HTERT RPE-1 (cell line): ENCODE measurements around the gene FBXO22.
"Not testable (repeated sequence)": the region's sequence is repeated elsewhere in the genome, so short reads cannot be mapped to it uniquely, and the experiment has no call there.

Experiments used
- in situ Hi-C: fragments of 300-500 bp; cut with MboI; formaldehyde crosslinking; loops from 4 replicates; pipeline ENCODE4 v1.14.3; 2020; ENCODE audit warnings: low sequenced_read_pairs

Gene FBXO22

GRCh38 chr15:75976766-75977165 is 73.1 kb downstream of the FBXO22 start:
- in situ Hi-C loops: not testable (repeated sequence)

- in situ Hi-C loops: no loop called here
These were observed 77.6 kb downstream of the FBXO22 start for GRCh38 chr15:75981149-75981815.

GRCh38 chr15:75982468-75982867 is 78.8 kb downstream of the FBXO22 start:
- in situ Hi-C loops: no loop called here

GRCh38 chr15:75984706-75985105 is 81.0 kb downstream of the FBXO22 start:
- in situ Hi-C loops: not testable (repeated sequence)

GRCh38 chr15:75985971-75986370 is 82.3 kb downstream of the FBXO22 start:
- in situ Hi-C loops: no loop called here

- in situ Hi-C loops: no loop called here
These were observed 85.4 kb downstream of the FBXO22 start for GRCh38 chr15:75989045-75989444.

GRCh38 chr15:75989875-75990274 is 86.2 kb downstream of the FBXO22 start:
- in situ Hi-C loops: no loop called here
